ENCODE results near the gene PLEKHA8.

GRCh38 chr7:30116771-30117170, 88.6 kb downstream of the PLEKHA8 start:
- TF ChIP-seq GATA3 (IDR thresholded peaks at IDR 0.05; ENCODE audit: low read depth, low read length) (no peak), GATA2 (IDR thresholded peaks at IDR 0.05; ENCODE audit: low read depth, low read length) (no peak)
